Limb (tissue), 2 donors: ENCODE data around the gene KIAA0232.

ENCODE experiments used
- DNase-seq, 2 donors: peaks; one replicate each; pipeline ENCODE4 v3.0.0-alpha.2; 2016; ENCODE audit errors: extremely low spot score in 2 of 2

Gene KIAA0232

DNA sequence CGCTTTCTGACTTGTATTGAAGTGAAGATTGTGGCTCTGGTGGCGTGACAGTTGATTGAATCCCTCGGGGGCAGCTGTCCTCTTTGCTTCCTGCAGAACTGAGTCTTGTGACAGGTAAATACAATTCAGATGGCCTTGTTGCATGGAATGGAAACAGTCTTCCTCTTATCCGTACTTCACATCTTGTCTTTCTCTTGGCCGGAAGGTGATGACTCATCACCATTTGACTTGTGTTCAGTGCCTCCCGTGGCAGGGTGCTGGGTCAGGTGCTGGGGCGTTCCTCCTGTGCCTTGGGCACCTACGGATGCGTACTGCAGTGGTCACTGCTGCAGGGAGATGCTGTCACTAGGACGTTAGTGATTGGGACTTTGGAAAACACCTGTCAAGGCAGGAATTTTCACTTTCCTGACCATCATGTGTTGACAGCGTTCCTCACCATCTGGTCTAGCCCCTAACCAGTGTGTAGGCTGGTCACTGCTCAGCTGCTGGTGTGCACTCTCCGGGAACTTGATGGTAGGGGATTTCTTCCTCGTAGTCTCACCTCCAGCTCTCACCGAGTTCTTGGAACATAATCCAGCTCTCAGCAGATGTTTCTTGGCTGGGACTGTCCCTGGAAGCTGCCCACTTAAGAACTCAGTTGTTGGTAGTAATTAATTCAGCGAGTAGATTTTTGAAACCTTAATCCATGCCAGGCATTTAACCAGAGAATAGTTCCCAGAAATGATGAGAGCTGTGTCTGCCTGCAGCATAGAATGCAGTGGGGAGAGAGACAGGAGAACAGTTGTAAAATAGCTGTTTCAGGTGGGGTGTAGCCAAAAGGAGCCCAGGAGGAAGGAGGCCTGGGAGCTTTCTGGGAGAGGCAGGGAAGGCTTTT is 134.3 kb downstream of the KIAA0232 start:
- DNase-seq, result no peak

DNA sequence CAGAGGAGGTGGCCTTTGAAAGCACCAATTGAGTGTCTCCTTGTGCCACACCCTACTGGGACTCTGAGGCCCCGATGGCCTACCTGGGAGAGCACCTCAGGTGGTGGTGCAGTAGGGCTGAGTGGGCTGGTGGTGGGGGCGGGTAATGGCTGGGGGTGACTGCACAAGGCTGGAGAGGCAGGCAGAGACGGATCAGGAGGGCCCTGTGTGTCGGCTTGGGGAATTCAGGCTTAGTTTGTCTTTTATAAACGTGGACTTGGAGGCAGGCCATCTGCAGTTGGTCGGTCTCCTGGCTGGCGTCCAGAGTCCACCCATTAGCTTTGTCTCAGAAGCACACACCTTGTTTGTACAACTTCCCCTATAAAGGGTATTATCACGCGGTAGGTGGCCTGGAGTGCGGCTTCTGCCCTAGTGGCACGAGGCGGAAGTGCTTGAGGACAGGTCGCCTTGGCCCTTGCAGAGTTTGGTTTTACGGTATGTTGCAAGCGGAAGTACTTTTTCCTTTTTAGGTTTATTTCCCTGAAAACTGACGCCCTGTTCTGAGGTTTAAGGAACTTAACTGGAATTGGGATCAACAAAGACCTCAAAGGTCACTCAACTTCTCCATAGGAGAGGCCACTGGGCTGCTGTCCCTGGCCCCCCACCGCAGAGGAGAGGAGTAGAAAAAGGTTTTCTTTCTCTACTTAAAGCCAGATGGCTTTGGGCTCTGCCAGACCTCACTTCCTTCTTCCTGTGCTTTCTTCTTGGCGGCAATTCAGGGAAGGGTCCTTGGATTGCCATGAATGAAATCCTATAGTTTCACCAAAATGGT is 135.1 kb downstream of the KIAA0232 start:
- peak; percentile 43 to 73 for DNase-seq

- DNase-seq, result no peak
These were observed 135.8 kb downstream of the KIAA0232 start for GRCh38 chr4:6918338-6918737.

DNA sequence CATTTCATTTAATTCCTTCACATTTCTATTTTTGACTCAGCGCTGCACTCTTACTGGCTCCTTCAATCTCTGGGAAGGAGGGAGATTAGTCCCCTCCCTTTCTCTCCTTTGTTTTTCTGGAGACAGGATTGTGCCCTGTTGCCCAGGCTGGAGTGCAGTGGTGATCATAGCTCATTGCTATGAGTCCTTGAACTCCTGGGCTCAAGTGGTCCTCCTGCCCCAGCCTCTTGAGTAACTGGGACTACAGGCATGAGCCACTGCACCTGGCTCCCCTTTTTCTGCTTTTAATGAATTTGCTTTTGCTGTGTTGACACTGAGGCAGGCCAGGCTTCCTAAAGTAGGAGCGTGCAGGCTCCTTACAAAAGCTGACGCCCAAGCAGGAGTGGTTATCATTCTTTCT is 137.6 kb downstream of the KIAA0232 start:
- DNase-seq, result no peak

- DNase-seq, result no peak
These were observed 141.0 kb downstream of the KIAA0232 start for GRCh38 chr4:6923507-6923906.

GRCh38 chr4:6924361-6924779 is 141.8 kb downstream of the KIAA0232 start:
- DNase-seq, result no peak

- DNase-seq, result no peak
These were observed 142.9 kb downstream of the KIAA0232 start for GRCh38 chr4:6925357-6925836.

DNA sequence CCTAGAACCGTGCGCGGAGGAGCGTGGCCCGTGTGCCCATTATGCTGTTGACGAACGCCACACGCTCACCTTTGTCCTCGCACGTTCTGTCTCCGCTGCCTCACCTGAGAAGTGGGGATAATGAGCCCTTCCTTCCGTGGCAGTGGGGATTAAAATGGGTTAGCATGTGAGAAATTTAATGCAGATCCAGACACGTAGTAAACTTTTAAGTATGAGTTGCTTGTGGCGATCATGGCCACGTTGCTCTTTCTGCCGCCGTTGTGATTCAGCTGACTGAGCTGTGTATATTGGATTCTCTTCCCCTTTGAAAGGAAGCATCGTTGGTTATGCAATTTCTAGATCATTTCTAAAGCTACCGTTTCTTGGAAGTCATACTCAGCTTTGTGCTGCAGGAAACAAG is 143.6 kb downstream of the KIAA0232 start:
- DNase-seq, result no peak

GRCh38 chr4:6926681-6927478 is 144.4 kb downstream of the KIAA0232 start:
- DNase-seq, result no peak

GRCh38 chr4:6928081-6928480 is 145.6 kb downstream of the KIAA0232 start:
- no peak for DNase-seq

- DNase-seq, result no peak
These were observed 146.8 kb downstream of the KIAA0232 start for GRCh38 chr4:6929339-6929811.

GRCh38 chr4:6929812-6930464 is 147.4 kb downstream of the KIAA0232 start:
- DNase-seq, result no peak

- no peak for DNase-seq
These were observed 149.9 kb downstream of the KIAA0232 start for GRCh38 chr4:6932475-6932874.

DNA sequence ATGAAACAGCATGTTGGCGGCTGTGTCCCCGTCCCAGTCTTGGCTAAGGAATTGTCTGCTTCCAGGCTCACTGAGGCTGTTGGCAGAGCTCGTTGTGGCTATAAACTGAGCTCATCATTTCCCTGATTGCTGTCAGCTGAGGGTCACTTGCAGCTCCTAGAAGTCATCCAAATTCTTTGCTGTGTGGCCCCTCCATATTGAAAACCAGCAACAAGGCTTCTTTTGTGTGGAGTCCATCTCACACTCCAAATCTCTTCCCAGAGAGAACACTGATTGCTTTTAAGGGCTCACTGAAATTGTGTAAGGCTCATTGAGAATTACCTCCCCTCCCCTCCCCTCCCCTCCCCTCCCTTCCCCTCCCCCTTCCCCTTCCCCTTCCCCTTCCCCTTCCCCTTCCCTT is 150.4 kb downstream of the KIAA0232 start:
- no peak for DNase-seq
